ENCODE measurements around the gene KLC1.

The KLC1 gene

DNA sequence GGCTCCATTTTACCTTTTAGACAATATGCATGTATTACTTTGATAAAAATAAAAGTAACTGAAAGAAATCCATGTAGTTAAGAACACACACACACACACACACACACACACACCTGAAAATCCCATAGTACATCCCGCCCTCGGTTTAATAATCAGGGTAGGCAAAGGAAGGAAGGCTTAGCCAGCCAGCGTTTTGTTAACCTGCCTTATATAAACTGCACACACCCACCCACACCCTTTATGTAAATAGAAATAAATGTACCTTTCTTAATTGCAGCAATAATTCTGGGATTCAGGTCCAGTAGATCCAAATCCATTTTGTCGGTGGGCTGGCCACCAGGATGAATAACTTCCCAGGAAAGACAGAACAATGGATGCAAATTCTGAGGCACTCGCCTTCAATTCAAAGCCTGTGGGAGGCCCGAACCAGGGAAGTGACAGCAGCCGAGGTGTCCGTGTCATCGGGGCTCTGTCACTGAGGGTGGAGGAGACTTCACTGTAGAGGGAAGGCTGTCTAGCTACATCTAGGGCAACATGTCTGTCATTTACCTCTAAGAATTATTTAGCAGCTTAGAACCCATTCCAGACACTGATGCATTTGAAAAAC is 81.9 kb downstream of the KLC1 start:
- TF ChIP-seq, protein P1, sequence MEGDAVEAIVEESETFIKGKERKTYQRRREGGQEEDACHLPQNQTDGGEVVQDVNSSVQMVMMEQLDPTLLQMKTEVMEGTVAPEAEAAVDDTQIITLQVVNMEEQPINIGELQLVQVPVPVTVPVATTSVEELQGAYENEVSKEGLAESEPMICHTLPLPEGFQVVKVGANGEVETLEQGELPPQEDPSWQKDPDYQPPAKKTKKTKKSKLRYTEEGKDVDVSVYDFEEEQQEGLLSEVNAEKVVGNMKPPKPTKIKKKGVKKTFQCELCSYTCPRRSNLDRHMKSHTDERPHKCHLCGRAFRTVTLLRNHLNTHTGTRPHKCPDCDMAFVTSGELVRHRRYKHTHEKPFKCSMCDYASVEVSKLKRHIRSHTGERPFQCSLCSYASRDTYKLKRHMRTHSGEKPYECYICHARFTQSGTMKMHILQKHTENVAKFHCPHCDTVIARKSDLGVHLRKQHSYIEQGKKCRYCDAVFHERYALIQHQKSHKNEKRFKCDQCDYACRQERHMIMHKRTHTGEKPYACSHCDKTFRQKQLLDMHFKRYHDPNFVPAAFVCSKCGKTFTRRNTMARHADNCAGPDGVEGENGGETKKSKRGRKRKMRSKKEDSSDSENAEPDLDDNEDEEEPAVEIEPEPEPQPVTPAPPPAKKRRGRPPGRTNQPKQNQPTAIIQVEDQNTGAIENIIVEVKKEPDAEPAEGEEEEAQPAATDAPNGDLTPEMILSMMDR (IDR thresholded peaks at IDR 0.05; ENCODE audit: low read depth, low read length, poor library complexity, severe bottlenecking): no peak
- no peak for TF ChIP-seq EZH2phosphoT487 (IDR thresholded peaks at IDR 0.05; ENCODE audit: borderline replicate concordance, low read length)
- Histone ChIP-seq H3K27ac (ENCODE audit: low read depth, low read length) (no peak overlapping the region), H3K4me2 (ENCODE audit: low read length) (no peak overlapping the region), H3K36me3 (ENCODE audit: control insufficient read depth, low read length) (peaks cover 87% of the 10 kb centered on the region), H3K9me3 (ENCODE audit: control insufficient read depth, insufficient read depth, low read length) (no peaks in the 10 kb centered on the region), H3K4me3 (ENCODE audit: low read length) (no peak overlapping the region), H3K4me1 (ENCODE audit: control insufficient read depth, low read length) (peaks cover 17% of the 10 kb centered on the region), H3K27me3 (ENCODE audit: control insufficient read depth, low read length) (no peaks in the 10 kb centered on the region), H3F3A (ENCODE audit: control insufficient read depth, insufficient read depth) (no peaks in the 10 kb centered on the region), H4K20me1 (ENCODE audit: control insufficient read depth, insufficient read depth, low read depth, low read length) (no peaks in the 10 kb centered on the region; the same call in none of the 2 replicates), H3K9me2 (replicated peaks; ENCODE audit: control insufficient read depth, low read length) (no peaks in the 10 kb centered on the region), H3K79me2 (ENCODE audit: control insufficient read depth, low read length) (peaks cover 66% of the 10 kb centered on the region)

DNA sequence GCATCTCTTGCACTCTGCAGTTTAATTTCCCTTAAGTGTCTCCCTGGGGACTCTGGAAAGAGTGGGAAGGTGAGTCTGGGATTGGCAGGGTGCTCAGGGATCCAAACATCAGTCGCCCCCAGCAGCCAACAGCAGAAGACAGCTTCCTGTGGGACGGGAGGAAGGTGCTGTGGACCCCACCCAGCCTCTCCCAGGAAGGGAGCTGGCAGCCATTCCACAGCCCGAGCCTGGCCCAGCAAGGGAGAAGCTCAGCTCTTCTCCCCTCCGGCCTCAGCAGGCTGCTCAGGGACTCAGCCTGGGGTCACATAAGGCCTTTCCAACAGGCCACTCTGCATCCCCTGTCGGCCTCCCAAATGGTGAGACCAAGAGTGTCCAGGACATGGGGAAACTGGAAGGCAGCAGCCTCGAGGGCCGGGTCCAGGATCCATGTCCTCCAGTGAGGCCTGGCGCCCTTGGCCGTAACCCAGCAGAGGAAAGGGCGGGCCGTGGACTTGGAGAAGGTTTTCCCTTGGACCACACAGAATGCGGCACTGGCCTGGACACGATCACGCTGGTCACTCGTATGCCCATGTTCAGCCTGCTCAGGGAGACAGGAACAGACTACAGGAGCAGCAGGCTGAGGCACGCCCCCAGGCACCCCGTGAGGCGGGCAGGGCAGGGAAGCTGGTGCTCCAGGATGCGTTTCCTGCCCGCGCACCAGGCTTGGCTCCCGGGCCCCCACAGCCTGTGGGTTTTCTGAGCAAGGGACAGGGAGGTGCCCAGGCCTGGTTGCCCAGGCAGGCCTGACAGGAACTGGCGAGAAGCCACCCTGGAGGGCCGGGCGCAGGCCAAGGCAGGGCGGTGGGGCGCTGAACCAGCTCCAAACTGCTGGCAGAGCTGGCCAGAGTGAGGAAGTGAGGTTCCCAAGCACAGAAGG is 82.8 kb downstream of the KLC1 start:
- Histone ChIP-seq H3K9me3 (ENCODE audit: control insufficient read depth, insufficient read depth, low read length) (no peaks in the 10 kb centered on the region), H3K36me3 (ENCODE audit: control insufficient read depth, low read length) (peaks cover 78% of the 10 kb centered on the region), H3K27me3 (ENCODE audit: control insufficient read depth, low read length) (no peaks in the 10 kb centered on the region), H3K27ac (ENCODE audit: low read depth, low read length) (no peak overlapping the region), H3K4me3 (ENCODE audit: low read length) (no peak overlapping the region), H3K9me2 (replicated peaks; ENCODE audit: control insufficient read depth, low read length) (no peaks in the 10 kb centered on the region), H3K4me2 (ENCODE audit: low read length) (no peak overlapping the region), H3K79me2 (ENCODE audit: control insufficient read depth, low read length) (peaks cover 73% of the 10 kb centered on the region), H3F3A (ENCODE audit: control insufficient read depth, insufficient read depth) (no peaks in the 10 kb centered on the region), H4K20me1 (ENCODE audit: control insufficient read depth, insufficient read depth, low read depth, low read length) (peaks cover 2% of the 10 kb centered on the region; the same call in 1 of the 2 replicates), H3K4me1 (ENCODE audit: control insufficient read depth, low read length) (peaks cover 22% of the 10 kb centered on the region)
- no peak for TF ChIP-seq EZH2phosphoT487 (IDR thresholded peaks at IDR 0.05; ENCODE audit: borderline replicate concordance, low read length)
- TF ChIP-seq, protein P1 (IDR thresholded peaks at IDR 0.05; ENCODE audit: low read depth, low read length, poor library complexity, severe bottlenecking): no peak

DNA sequence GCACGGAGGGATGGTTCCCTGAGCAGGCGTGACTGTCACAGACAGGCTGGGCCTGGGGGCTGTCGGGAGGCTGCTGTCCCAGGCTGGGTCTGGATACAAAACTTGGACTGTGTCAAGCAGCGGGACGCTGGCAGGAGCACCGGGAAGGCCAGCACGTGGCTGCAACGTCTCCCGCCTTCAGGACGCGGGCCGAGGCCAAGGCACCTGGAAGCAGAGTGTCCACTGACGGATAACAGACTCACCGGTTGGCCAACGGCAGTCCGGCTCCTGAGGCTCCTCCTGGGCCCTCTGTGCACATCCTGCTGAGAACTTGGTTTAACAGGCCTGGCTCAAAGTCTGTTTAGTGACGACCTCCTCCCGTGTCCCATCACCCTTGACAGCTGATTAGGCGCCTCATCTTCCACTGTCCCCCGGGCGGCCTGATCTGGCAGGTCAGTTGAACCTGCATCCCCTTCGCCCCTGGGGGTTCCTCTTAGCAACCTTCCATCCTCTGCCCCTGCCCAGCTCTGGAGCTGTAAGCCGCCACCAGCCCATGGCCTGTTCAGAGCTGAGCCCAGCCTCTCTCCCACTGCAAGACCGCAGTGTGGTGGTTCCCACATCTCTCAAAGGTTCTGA is 83.7 kb downstream of the KLC1 start:
- H4K20me1 ChIP-seq (ENCODE audit: control insufficient read depth, insufficient read depth, low read depth, low read length): peaks cover 5% of the 10 kb centered on the region; the same call in 1 of the 2 replicates
- H3K9me2 ChIP-seq (replicated peaks; ENCODE audit: control insufficient read depth, low read length): no peaks in the 10 kb centered on the region
- H3K4me2 ChIP-seq (ENCODE audit: low read length): no peak overlapping the region
- H3K27ac ChIP-seq (ENCODE audit: low read depth, low read length): no peak overlapping the region
- peaks cover 83% of the 10 kb centered on the region for H3K79me2 ChIP-seq (ENCODE audit: control insufficient read depth, low read length)
- TF ChIP-seq, protein P1 (IDR thresholded peaks at IDR 0.05; ENCODE audit: low read depth, low read length, poor library complexity, severe bottlenecking): no peak
- no peak for TF ChIP-seq EZH2phosphoT487 (IDR thresholded peaks at IDR 0.05; ENCODE audit: borderline replicate concordance, low read length)
- no peaks in the 10 kb centered on the region for H3K27me3 ChIP-seq (ENCODE audit: control insufficient read depth, low read length)
- peaks cover 68% of the 10 kb centered on the region for H3K36me3 ChIP-seq (ENCODE audit: control insufficient read depth, low read length)
- H3F3A ChIP-seq (ENCODE audit: control insufficient read depth, insufficient read depth): no peaks in the 10 kb centered on the region
- H3K9me3 ChIP-seq (ENCODE audit: control insufficient read depth, insufficient read depth, low read length): no peaks in the 10 kb centered on the region
- no peak overlapping the region for H3K4me3 ChIP-seq (ENCODE audit: low read length)
- H3K4me1 ChIP-seq (ENCODE audit: control insufficient read depth, low read length): peaks cover 25% of the 10 kb centered on the region

Data from DOHH2 (cell line).